Brain microvascular endothelial cell (primary cell): ENCODE data around the gene CEBPZOS.
"Not testable (repeated sequence)": the region's sequence is repeated elsewhere in the genome, so short reads cannot be mapped to it uniquely, and the experiment has no call there.

ENCODE experiments used
- DNase-seq: peaks from one replicate; pipeline ENCODE4 v3.0.0-alpha.2; 2020
- H3K27ac ChIP-seq: fragments of 250-450 bp; sonication (Bioruptor Pico); 2 replicates; pipeline ENCODE4 v1.5.1; 2020; ENCODE audit warnings: mild to moderate bottlenecking, moderate library complexity
- H3K27me3 ChIP-seq: fragments of 250-450 bp; sonication (Bioruptor Pico); replicated peaks from 2 replicates; pipeline ENCODE4 v1.5.1; 2020; ENCODE audit warnings: mild to moderate bottlenecking
- H3K36me3 ChIP-seq: fragments of 250-450 bp; sonication (Bioruptor Pico); replicated peaks from 2 replicates; pipeline ENCODE4 v1.5.1; 2020; ENCODE audit warnings: mild to moderate bottlenecking
- H3K4me3 ChIP-seq: 2 replicates; pipeline ENCODE4 v1.5.1; 2011; ENCODE audit warnings: low read depth, mild to moderate bottlenecking, control low read depth, low read length, moderate library complexity
- CTCF ChIP-seq: IDR thresholded peaks from 2 replicates; pipeline ENCODE4 v1.5.1; 2011; ENCODE audit warnings: low read depth, mild to moderate bottlenecking, moderate library complexity, low read length, control low read depth, inconsistent platforms; ENCODE audit errors: missing control alignments
- in situ Hi-C: cut with HindIII; loops from 2 replicates; pipeline ENCODE4 v1.10.0; 2017; ENCODE audit warnings: low sequenced_read_pairs, low pct_ligation_motif_present

The CEBPZOS gene

GRCh38 chr2:37223131-37223530 is 26.8 kb downstream of the CEBPZOS start:
- Histone ChIP-seq H3K27ac (no peak overlapping the region), H3K36me3 (peaks cover 35% of the 10 kb centered on the region), H3K27me3 (no peaks in the 10 kb centered on the region), H3K4me3 (no peak overlapping the region)
- DNase-seq: no peak
- TF ChIP-seq CTCF: no peak
- in situ Hi-C loops: no loop called here

GRCh38 chr2:37224063-37224462 is 27.8 kb downstream of the CEBPZOS start:
- Histone ChIP-seq H3K27ac (no peak overlapping the region), H3K36me3 (peaks cover 28% of the 10 kb centered on the region), H3K4me3 (no peak overlapping the region), H3K27me3 (no peaks in the 10 kb centered on the region)
- DNase-seq: no peak
- no peak for TF ChIP-seq CTCF
- in situ Hi-C loops: no loop called here

GRCh38 chr2:37225129-37225528 is 28.8 kb downstream of the CEBPZOS start:
- H3K4me3 ChIP-seq, in situ Hi-C loops, H3K27ac ChIP-seq: not testable (repeated sequence)

GRCh38 chr2:37226863-37227262 is 30.6 kb downstream of the CEBPZOS start:
- H3K27ac ChIP-seq: no peak overlapping the region
- no peak for TF ChIP-seq CTCF
- H3K36me3 ChIP-seq: peaks cover 14% of the 10 kb centered on the region
- no peak for DNase-seq
- no peak overlapping the region for H3K4me3 ChIP-seq
- in situ Hi-C loops: no loop called here
- H3K27me3 ChIP-seq: no peaks in the 10 kb centered on the region

More at GRCh38 chr2:37225129-37225528, 28.8 kb downstream of the CEBPZOS start:
- H3K36me3 ChIP-seq: peaks cover 24% of the 10 kb centered on the region
- not testable (repeated sequence) for H3K27me3 ChIP-seq, DNase-seq

- Histone ChIP-seq H3K27ac (no peak overlapping the region), H3K4me3 (no peak overlapping the region), H3K27me3 (no peaks in the 10 kb centered on the region), H3K36me3 (peaks cover 4% of the 10 kb centered on the region)
- no peak for DNase-seq
- in situ Hi-C loops: no loop called here
- no peak for TF ChIP-seq CTCF
Measured at GRCh38 chr2:37228788-37229187, 32.5 kb downstream of the CEBPZOS start.

GRCh38 chr2:37230581-37230980 is 34.3 kb downstream of the CEBPZOS start:
- H3K27ac ChIP-seq: peak overlapping the region; percentile 97
- in situ Hi-C loops: no loop called here
- DNase-seq: no peak
- TF ChIP-seq CTCF: no peak
- peak overlapping the region; percentile 95 for H3K4me3 ChIP-seq
- no peaks in the 10 kb centered on the region for H3K27me3 ChIP-seq
- peaks cover 2% of the 10 kb centered on the region for H3K36me3 ChIP-seq
